Mesendoderm (in vitro differentiated cells): Measurements from ENCODE around the gene XCL2.
A peak's percentile ranks its signal among the peaks of the same experiment; 100 is the strongest.
"Not testable (repeated sequence)": the region's sequence is repeated elsewhere in the genome, so short reads cannot be mapped to it uniquely, and the experiment has no call there.

Source experiments
- DNase-seq: peaks from one replicate; pipeline ENCODE4 v3.0.0; 2013
- H2AK5ac ChIP-seq: 2 replicates; pipeline ENCODE4 v1.6.1; 2013; ENCODE audit warnings: low read length, inconsistent platforms
- H2BK120ac ChIP-seq: 2 replicates; pipeline ENCODE4 v1.6.1; 2013; ENCODE audit warnings: low read depth, mild to moderate bottlenecking, low read length, moderate library complexity, mixed read lengths
- H2BK15ac ChIP-seq: replicated peaks from 2 replicates; pipeline ENCODE4 v1.6.1; 2013; ENCODE audit warnings: low read depth, mild to moderate bottlenecking, moderate library complexity
- H2BK5ac ChIP-seq: 2 replicates; pipeline ENCODE4 v1.6.1; 2013; ENCODE audit warnings: low read length, inconsistent platforms
- H3K18ac ChIP-seq: 2 replicates; pipeline ENCODE4 v1.6.1; 2013; ENCODE audit warnings: mild to moderate bottlenecking, low read length, mixed read lengths
- H3K23ac ChIP-seq: one replicate; pipeline ENCODE4 v1.6.1; 2013; ENCODE audit warnings: low read length
- H3K27ac ChIP-seq: 2 replicates; pipeline ENCODE4 v1.5.1; 2013; ENCODE audit warnings: low read depth, mild to moderate bottlenecking, inconsistent platforms, low read length, moderate library complexity
- H3K27me3 ChIP-seq: 2 replicates; pipeline ENCODE4 v1.6.1; 2013; ENCODE audit warnings: low read length, control low read depth, mild to moderate bottlenecking, inconsistent platforms; ENCODE audit not compliant: insufficient read depth, poor library complexity
- H3K36me3 ChIP-seq: 2 replicates; pipeline ENCODE4 v1.6.1; 2013; ENCODE audit warnings: low read length, inconsistent platforms; ENCODE audit not compliant: control insufficient read depth, insufficient read depth
- H3K4ac ChIP-seq: one replicate; pipeline ENCODE4 v1.6.1; 2013; ENCODE audit warnings: low read depth, mild to moderate bottlenecking, low read length, moderate library complexity
- H3K4me1 ChIP-seq: 2 replicates; pipeline ENCODE4 v1.6.1; 2013; ENCODE audit warnings: low read depth, low read length, inconsistent platforms; ENCODE audit not compliant: control insufficient read depth
- H3K4me2 ChIP-seq: 2 replicates; pipeline ENCODE4 v1.6.1; 2013; ENCODE audit warnings: low read length
- H3K4me3 ChIP-seq: 2 replicates; pipeline ENCODE4 v1.5.1; 2013; ENCODE audit warnings: mild to moderate bottlenecking, low read length
- H3K56ac ChIP-seq: one replicate; pipeline ENCODE4 v1.6.1; 2013; ENCODE audit warnings: low read length
- H3K79me1 ChIP-seq: 2 replicates; pipeline ENCODE4 v1.6.1; 2013; ENCODE audit warnings: low read length, inconsistent platforms
- H3K79me2 ChIP-seq: 2 replicates; pipeline ENCODE4 v1.6.1; 2013; ENCODE audit warnings: mild to moderate bottlenecking, low read length; ENCODE audit not compliant: control insufficient read depth, insufficient read depth
- H3K9ac ChIP-seq: 2 replicates; pipeline ENCODE4 v1.6.1; 2013; ENCODE audit warnings: low read length, inconsistent platforms
- H4K5ac ChIP-seq: one replicate; pipeline ENCODE4 v1.6.1; 2013; ENCODE audit warnings: low read length
- H4K8ac ChIP-seq: one replicate; pipeline ENCODE4 v1.6.1; 2013; ENCODE audit warnings: low read depth, mild to moderate bottlenecking, control low read depth, low read length, moderate library complexity
- WGBS: extraction: QIAGEN DNeasy Blood & Tissue Kit; methylation state at CpG from one replicate; pipeline ENCODE4 v1.1.7; 2013; ENCODE audit warnings: low lambda C conversion rate, missing lambda C conversion rate; ENCODE audit not compliant: insufficient coverage; ENCODE audit errors: extremely low coverage; 5-methylcytosine and 5-hydroxymethylcytosine counted together

The XCL2 gene

DNA sequence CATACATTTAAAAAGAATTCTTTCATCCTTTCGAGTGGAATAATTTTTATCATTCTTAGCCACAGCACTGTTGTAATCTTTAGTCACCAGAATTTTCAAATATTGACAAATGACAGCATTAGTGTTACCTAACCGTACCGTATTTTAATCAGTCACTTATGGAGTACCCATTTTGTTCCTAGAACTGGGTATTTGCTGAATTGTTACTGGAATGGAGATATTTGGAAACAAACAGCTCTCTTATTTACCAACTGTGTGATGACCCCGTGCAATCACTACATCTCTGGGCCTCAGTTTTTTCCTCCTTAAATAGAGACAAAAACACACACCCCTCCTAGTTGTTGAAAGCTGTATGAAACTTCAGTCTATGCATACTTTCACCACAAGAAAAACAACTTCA lies 7.9 kb upstream of the XCL2 start:
- Histone ChIP-seq H2BK120ac (no peak overlapping the region), H2BK15ac (no peak overlapping the region), H4K8ac (no peak overlapping the region), H3K9ac (no peak overlapping the region), H3K79me2 (no peaks in the 10 kb centered on the region), H3K4me2 (no peak overlapping the region), H3K4ac (no peak overlapping the region), H4K5ac (no peak overlapping the region), H3K36me3 (no peaks in the 10 kb centered on the region), H3K79me1 (no peaks in the 10 kb centered on the region), H3K23ac (no peak overlapping the region), H3K18ac (no peak overlapping the region), H3K56ac (no peak overlapping the region), H3K4me3 (no peak overlapping the region), H2AK5ac (no peak overlapping the region), H2BK5ac (no peak overlapping the region), H3K4me1 (no peaks in the 10 kb centered on the region), H3K27ac (no peak overlapping the region), H3K27me3 (no peaks in the 10 kb centered on the region)
- no CpG with 5 or more reads among the region's 4 CpGs for WGBS
- no peak for DNase-seq

- no peak overlapping the region for H3K56ac ChIP-seq
- H3K4me2 ChIP-seq = no peak overlapping the region
- H2BK120ac ChIP-seq = no peak overlapping the region
- no peak overlapping the region for H3K4me3 ChIP-seq
- no peak overlapping the region for H3K9ac ChIP-seq
- H3K4ac ChIP-seq = no peak overlapping the region
- no peak overlapping the region for H2BK5ac ChIP-seq
- no peaks in the 10 kb centered on the region for H3K4me1 ChIP-seq
- H3K18ac ChIP-seq = no peak overlapping the region
- no peaks in the 10 kb centered on the region for H3K27me3 ChIP-seq
- WGBS = no CpG with 5 or more reads among the region's 1 CpG
- H4K5ac ChIP-seq = no peak overlapping the region
- no peaks in the 10 kb centered on the region for H3K79me1 ChIP-seq
- no peak overlapping the region for H2BK15ac ChIP-seq
- no peak overlapping the region for H2AK5ac ChIP-seq
- H3K36me3 ChIP-seq = no peaks in the 10 kb centered on the region
- H3K27ac ChIP-seq = no peak overlapping the region
- no peak for DNase-seq
- H3K79me2 ChIP-seq = no peaks in the 10 kb centered on the region
- H3K23ac ChIP-seq = no peak overlapping the region
- H4K8ac ChIP-seq = no peak overlapping the region
Measured at GRCh38 chr1:168550971-168551370, 7.2 kb upstream of the XCL2 start.

GRCh38 chr1:168546553-168546895 lies 2.7 kb upstream of the XCL2 start:
- not testable (repeated sequence) for H3K4me1 ChIP-seq, H2BK15ac ChIP-seq, H3K56ac ChIP-seq, H3K27me3 ChIP-seq, DNase-seq, H4K8ac ChIP-seq, H3K36me3 ChIP-seq, H2BK120ac ChIP-seq, H4K5ac ChIP-seq, H3K23ac ChIP-seq, H2BK5ac ChIP-seq, H3K79me1 ChIP-seq, H3K4me3 ChIP-seq, H3K4ac ChIP-seq, H3K18ac ChIP-seq, H3K9ac ChIP-seq, H3K27ac ChIP-seq, H2AK5ac ChIP-seq, H3K4me2 ChIP-seq, H3K79me2 ChIP-seq
- no CpG with 5 or more reads among the region's 3 CpGs for WGBS

- H4K8ac ChIP-seq, H3K56ac ChIP-seq, H3K9ac ChIP-seq, H3K79me1 ChIP-seq, H3K18ac ChIP-seq, H3K27ac ChIP-seq, H2BK120ac ChIP-seq, H3K79me2 ChIP-seq, H3K4ac ChIP-seq, H3K4me2 ChIP-seq, H2AK5ac ChIP-seq, H3K27me3 ChIP-seq, H2BK5ac ChIP-seq, H2BK15ac ChIP-seq, H3K23ac ChIP-seq, H3K4me1 ChIP-seq, H3K4me3 ChIP-seq, H3K36me3 ChIP-seq, H4K5ac ChIP-seq: not testable (repeated sequence)
- no CpG with 5 or more reads among the region's 7 CpGs for WGBS
- peak; percentile 59 for DNase-seq
Measured at GRCh38 chr1:168545678-168546552, 2.1 kb upstream of the XCL2 start.

- no CpG with 5 or more reads among the region's 2 CpGs for WGBS
Measured at GRCh38 chr1:168542978-168543377, 819 bp downstream of the XCL2 start.

DNA sequence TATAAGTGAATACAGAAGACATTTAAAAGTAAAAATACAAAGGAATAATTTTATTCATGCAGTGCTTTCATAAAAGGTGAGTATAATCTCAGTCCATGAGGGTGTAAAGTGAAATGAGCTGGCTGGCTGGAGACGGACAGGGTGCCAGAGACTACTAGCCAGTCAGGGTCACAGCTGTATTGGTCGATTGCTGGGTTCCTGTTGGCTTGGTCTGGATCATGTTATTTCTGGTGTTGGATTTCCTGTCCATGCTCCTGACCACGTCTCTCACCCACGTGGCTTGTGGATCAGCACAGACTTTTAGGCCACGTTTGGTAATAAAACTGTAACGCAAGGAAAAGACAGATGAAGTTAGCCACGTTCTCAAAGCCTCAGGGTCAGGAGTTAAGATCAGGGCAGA lies 3.0 kb downstream of the XCL2 start:
- not testable (repeated sequence) for H3K56ac ChIP-seq, H2BK5ac ChIP-seq, H3K23ac ChIP-seq, H3K79me1 ChIP-seq, DNase-seq, H2BK120ac ChIP-seq, H3K79me2 ChIP-seq, H3K36me3 ChIP-seq, H3K4me1 ChIP-seq, H4K8ac ChIP-seq, H3K27me3 ChIP-seq, H4K5ac ChIP-seq, H3K9ac ChIP-seq, H3K18ac ChIP-seq, H3K4me2 ChIP-seq, H2BK15ac ChIP-seq, H3K27ac ChIP-seq, H3K4ac ChIP-seq, H2AK5ac ChIP-seq, H3K4me3 ChIP-seq
- no CpG with 5 or more reads among the region's 7 CpGs for WGBS

More at GRCh38 chr1:168542978-168543377, 819 bp downstream of the XCL2 start:
- H2BK120ac ChIP-seq, H2BK5ac ChIP-seq, H4K5ac ChIP-seq, H3K4ac ChIP-seq, H3K56ac ChIP-seq, DNase-seq, H3K79me1 ChIP-seq, H3K27me3 ChIP-seq, H4K8ac ChIP-seq, H3K4me1 ChIP-seq, H3K4me2 ChIP-seq, H3K79me2 ChIP-seq, H3K9ac ChIP-seq, H3K27ac ChIP-seq, H2AK5ac ChIP-seq, H3K23ac ChIP-seq, H3K4me3 ChIP-seq, H2BK15ac ChIP-seq, H3K36me3 ChIP-seq, H3K18ac ChIP-seq: not testable (repeated sequence)
